WERI-Rb-1 (cell line): ENCODE data around the gene CEP192.
A peak's percentile ranks its signal among the peaks of the same experiment; 100 is the strongest.

Experiments used
- DNase-seq: peaks from one replicate; pipeline ENCODE4 v3.0.0-alpha.2; 2020
- H3K27ac ChIP-seq: fragments of 250-450 bp; sonication (Bioruptor Pico); 2 replicates; pipeline ENCODE4 v1.5.1; 2020; ENCODE audit warnings: mild to moderate bottlenecking, moderate library complexity
- H3K27me3 ChIP-seq: fragments of 250-450 bp; sonication (Bioruptor Pico); 2 replicates; pipeline ENCODE4 v1.5.1; 2021; ENCODE audit warnings: mild to moderate bottlenecking, low read depth, moderate library complexity; ENCODE audit not compliant: insufficient read depth, severe bottlenecking
- H3K36me3 ChIP-seq: fragments of 250-450 bp; sonication (Bioruptor Pico); 2 replicates; pipeline ENCODE4 v1.5.1; 2020; ENCODE audit warnings: mild to moderate bottlenecking, moderate library complexity
- H3K4me3 ChIP-seq: 2 replicates; pipeline ENCODE4 v1.5.1; 2011; ENCODE audit warnings: low read depth, mild to moderate bottlenecking, control low read depth, low read length
- H3K9me3 ChIP-seq: fragments of 250-450 bp; sonication (Bioruptor Pico); 2 replicates; pipeline ENCODE4 v1.5.1; 2021; ENCODE audit warnings: mild to moderate bottlenecking, moderate library complexity; ENCODE audit not compliant: severe bottlenecking
- TF ChIP-seq, protein P1 (sequence below): IDR thresholded peaks from 2 replicates; pipeline ENCODE4 v1.5.1; 2011; ENCODE audit warnings: low read depth, mild to moderate bottlenecking, control low read depth, inconsistent platforms, low read length

CEP192 gene

DNA sequence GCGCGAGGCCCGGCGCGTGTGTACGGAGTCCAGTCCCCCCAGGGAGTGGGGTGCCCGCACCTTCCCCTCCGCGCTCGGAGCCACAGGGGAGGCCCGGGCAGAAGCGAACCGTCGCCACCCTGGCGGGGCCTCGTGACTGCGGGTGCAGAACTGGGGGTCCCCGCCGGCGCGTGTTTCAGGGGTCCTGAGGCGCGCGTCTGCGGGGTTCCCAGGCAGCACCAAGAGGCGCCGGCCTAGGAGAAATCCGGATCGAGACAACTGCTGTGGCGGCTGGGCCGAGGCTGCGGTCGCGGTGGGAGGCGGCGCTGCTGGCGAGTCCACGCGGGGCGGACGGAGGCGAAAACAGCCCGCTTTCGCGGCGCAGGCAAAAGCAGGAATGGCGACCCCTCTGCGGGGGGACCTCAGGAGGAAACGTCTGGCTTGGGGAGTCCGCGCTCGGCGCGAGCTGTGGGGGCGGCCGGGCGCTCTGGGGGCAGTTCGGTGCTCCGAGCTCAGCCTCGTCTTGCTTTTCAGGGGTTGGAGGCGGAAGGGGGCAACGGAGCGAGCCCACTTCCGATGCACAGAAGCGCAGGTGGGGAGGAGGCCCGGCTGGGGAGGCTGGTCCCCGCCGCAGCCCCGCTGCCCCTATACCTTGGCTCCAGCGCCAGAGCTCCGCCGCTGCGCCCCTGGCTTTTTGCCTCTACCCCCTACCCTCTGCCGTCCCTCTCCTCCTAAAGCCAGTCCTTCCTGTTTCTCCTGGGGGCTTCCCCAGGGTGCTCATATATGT lies 145.9 kb downstream of the CEP192 start:
- Histone ChIP-seq H3K27ac (0 out of 2 replicates have a peak overlapping the region, but pooled peaks have one; percentile 31), H3K36me3 (no peaks in the 10 kb centered on the region), H3K9me3 (no peaks in the 10 kb centered on the region), H3K27me3 (no peaks in the 10 kb centered on the region), H3K4me3 (peak overlapping the region; percentile 54)
- TF ChIP-seq, protein P1, sequence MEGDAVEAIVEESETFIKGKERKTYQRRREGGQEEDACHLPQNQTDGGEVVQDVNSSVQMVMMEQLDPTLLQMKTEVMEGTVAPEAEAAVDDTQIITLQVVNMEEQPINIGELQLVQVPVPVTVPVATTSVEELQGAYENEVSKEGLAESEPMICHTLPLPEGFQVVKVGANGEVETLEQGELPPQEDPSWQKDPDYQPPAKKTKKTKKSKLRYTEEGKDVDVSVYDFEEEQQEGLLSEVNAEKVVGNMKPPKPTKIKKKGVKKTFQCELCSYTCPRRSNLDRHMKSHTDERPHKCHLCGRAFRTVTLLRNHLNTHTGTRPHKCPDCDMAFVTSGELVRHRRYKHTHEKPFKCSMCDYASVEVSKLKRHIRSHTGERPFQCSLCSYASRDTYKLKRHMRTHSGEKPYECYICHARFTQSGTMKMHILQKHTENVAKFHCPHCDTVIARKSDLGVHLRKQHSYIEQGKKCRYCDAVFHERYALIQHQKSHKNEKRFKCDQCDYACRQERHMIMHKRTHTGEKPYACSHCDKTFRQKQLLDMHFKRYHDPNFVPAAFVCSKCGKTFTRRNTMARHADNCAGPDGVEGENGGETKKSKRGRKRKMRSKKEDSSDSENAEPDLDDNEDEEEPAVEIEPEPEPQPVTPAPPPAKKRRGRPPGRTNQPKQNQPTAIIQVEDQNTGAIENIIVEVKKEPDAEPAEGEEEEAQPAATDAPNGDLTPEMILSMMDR = no peak
- no peak for DNase-seq

DNA sequence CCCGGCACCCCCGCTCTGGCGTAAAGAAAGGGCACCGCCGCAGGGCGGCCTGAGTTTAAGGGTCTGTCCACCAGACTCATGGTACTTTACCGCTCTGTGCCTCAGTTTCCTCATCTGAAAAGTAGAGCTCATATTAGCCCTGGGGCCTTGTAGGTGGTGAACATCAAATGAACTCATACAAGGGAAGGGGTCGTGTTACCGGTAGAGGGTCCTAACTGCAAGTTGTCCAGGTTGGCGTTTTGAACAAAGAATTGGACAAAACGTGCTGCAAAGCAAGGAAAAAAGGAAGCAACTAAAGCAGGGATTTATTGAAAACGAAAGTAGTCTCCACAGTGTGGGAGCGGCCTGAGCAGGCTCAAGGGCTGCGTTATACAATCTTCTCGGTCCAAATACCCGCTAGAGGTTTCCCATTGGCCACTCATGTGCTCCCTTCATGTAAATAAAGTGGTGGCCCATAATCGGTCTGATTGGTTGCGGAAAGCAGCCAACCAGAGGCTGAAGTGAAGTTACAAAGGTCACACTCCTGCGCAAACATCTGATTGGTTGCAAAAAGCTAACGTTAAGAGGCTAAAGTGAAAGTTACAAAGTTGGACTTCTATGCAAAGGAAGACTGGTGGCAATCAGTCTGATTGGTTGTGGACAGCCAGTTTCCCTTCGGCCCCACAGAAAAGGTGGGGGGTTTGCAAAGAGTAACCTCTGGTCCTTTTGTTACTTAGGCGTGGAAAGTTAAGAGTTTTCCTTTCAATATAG lies 146.7 kb downstream of the CEP192 start:
- TF ChIP-seq, protein P1 = no peak
- DNase-seq = no peak
- Histone ChIP-seq H3K4me3 (no peak overlapping the region), H3K9me3 (no peaks in the 10 kb centered on the region), H3K27me3 (no peaks in the 10 kb centered on the region), H3K36me3 (no peaks in the 10 kb centered on the region), H3K27ac (no peak overlapping the region)

DNA sequence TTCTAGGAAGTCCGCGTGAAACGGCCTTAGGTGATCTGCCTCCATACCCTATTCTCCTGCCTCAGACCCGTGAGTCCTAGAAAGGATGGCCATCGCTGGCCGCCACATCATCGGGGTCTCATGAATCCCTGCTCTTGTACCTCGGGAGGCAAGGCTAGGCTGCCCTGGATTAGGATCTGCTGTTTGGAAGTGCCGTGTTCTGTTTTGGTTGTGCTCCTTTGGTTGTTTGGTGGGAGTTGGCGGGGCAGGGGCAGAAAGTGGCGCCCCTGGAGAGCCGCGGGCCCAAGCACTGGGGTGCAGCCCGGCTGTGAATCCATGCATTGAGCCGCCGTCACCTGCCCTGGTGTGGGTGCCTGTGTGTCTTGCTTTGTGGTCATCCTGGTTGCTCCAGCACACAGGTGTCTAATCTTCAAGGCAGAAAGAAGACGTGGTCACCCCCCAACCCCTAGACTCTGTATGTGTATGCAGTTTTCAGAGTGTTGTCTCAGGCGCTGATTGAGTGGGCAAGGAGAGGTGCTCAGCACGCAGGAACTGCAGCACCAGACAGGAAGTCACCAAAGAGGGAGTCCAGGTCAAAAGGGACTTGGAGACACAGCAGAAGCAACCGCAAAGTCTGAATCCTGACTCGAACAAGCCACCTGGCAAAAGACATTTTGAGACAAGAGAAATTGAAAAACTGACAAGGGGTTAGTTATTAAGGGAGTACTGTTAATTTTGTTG lies 147.4 kb downstream of the CEP192 start:
- Histone ChIP-seq H3K9me3 (no peaks in the 10 kb centered on the region), H3K4me3 (no peak overlapping the region), H3K27ac (no peak overlapping the region), H3K27me3 (no peaks in the 10 kb centered on the region), H3K36me3 (no peaks in the 10 kb centered on the region)
- TF ChIP-seq, protein P1 = no peak
- DNase-seq = no peak

DNA sequence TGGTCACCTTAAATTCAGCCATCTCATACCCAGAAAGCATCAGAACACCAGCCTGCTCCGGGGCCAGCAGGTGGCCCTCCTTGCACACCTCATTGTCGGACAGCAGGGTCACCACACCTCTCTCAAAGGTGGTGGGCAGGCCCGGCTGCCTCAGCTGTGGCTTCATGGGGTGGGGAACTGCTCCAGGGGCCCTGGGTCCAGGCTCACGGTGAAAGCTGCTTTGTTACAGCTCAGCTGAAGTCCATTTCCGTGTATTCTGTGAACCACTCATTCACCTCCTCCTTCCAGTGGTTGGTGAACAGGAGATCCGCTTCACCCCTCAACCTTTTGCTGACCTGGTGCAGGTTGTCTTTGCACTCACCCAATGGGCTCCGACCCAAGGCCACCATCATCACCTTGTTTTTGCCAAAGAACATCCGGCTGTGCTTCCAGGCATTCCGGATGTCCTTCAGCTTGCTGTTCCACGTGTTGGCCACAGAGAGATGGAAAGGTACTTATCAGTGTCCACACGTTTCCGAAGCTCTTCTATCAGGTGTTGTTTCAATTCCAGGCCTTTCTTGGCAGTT lies 148.8 kb downstream of the CEP192 start:
- Histone ChIP-seq H3K36me3 (no peaks in the 10 kb centered on the region), H3K4me3 (no peak overlapping the region), H3K9me3 (no peaks in the 10 kb centered on the region), H3K27ac (no peak overlapping the region), H3K27me3 (no peaks in the 10 kb centered on the region)
- peak; percentile 41 for DNase-seq
- TF ChIP-seq, protein P1 = peak; percentile 54

DNA sequence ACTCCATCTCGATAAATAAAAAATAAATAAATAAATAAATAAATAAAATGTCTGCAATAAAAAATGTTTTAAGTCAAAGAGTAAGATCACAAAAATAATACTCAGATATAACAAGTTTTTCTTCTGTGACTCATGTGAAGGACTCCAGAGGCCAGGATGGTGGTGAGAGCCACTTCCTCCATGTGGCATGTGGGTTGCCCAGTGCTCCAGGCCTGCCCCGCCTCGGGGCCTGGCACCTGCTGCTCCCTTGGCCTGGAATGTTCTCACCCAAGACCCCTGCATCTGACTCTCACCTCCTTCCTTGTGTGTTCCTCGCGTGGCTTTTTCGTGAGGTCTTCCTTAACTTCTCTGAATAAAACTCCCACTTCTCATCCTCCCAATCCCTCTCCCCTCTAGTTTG lies 150.0 kb downstream of the CEP192 start:
- no peak overlapping the region for H3K27ac ChIP-seq
- no peak for DNase-seq
- H3K27me3 ChIP-seq = no peaks in the 10 kb centered on the region
- H3K9me3 ChIP-seq = no peaks in the 10 kb centered on the region
- TF ChIP-seq, protein P1 = no peak
- H3K36me3 ChIP-seq = no peaks in the 10 kb centered on the region
- no peak overlapping the region for H3K4me3 ChIP-seq
